ENCODE data around the gene PNPLA2. TPM values are rescaled to one million over a fixed set of nuclear protein-coding genes. Genes with fewer than 3 reads are reported as not detected.

Gene PNPLA2
- total RNA-seq = 10 to 100 TPM; 33.2 to 97.1 (median 69.6) TPM
- long read RNA-seq, partial matches to known transcripts = 2 of 2 reads
- long read RNA-seq, other reads (novel, unspliced or antisense) = 0 of 2 reads

- ATAC-seq (peak in 2 of 4 donors; percentile 1 to 17), DNase-seq (no peak)
- peak within 1 kb of the TSS; percentile 81 to 94 (median 88) for H3K27ac ChIP-seq
- WGBS (ENCODE audit: insufficient coverage, low coverage, low lambda C conversion rate, missing lambda C conversion rate) = 15% methylated on average over 4 of the region's 20 CpGs
- H3K36me3 ChIP-seq = peaks cover 0 to 13% (median 0%) of the 10 kb centered on the region in 4 donors
- intact Hi-C loops (cut with DNase I) = no loop called here
- H3K27me3 ChIP-seq = no peaks in the 10 kb centered on the region
- H3K9me3 ChIP-seq = no peaks in the 10 kb centered on the region
- H3K4me1 ChIP-seq = peaks cover 0 to 26% (median 11%) of the 10 kb centered on the region in 4 donors
- no peak for TF ChIP-seq CTCF (IDR thresholded peaks at IDR 0.05)
- peak; percentile 60 for TF ChIP-seq POLR2A (IDR thresholded peaks at IDR 0.05)
- H3K4me3 ChIP-seq = peak within 1 kb of the TSS; percentile 71 to 99 (median 94)
Observed at GRCh38 chr11:818396-819128, at the start of gene PNPLA2. TSS of gene PNPLA2 (plus strand) at chr11:818914. CDS start at chr11:819719, 805 bp downstream.

GRCh38 chr11:769887-770641 is 48.6 kb upstream of the PNPLA2 start:
- no peak overlapping the region for H3K27ac ChIP-seq
- no peaks in the 10 kb centered on the region for H3K4me1 ChIP-seq
- H3K9me3 ChIP-seq = no peaks in the 10 kb centered on the region
- H3K4me3 ChIP-seq = no peak overlapping the region
- H3K36me3 ChIP-seq = peaks cover 0 to 34% (median 7%) of the 10 kb centered on the region in 4 donors
- no peak for ATAC-seq
- no peaks in the 10 kb centered on the region for H3K27me3 ChIP-seq
- TF ChIP-seq CTCF (IDR thresholded peaks at IDR 0.05) = no peak
- TF ChIP-seq POLR2A (IDR thresholded peaks at IDR 0.05) = no peak
- WGBS (ENCODE audit: insufficient coverage, low coverage, low lambda C conversion rate, missing lambda C conversion rate) = 96% methylated on average over 4 of the region's 23 CpGs
- intact Hi-C loops (cut with DNase I) = no loop called here
- no peak for DNase-seq

DNA sequence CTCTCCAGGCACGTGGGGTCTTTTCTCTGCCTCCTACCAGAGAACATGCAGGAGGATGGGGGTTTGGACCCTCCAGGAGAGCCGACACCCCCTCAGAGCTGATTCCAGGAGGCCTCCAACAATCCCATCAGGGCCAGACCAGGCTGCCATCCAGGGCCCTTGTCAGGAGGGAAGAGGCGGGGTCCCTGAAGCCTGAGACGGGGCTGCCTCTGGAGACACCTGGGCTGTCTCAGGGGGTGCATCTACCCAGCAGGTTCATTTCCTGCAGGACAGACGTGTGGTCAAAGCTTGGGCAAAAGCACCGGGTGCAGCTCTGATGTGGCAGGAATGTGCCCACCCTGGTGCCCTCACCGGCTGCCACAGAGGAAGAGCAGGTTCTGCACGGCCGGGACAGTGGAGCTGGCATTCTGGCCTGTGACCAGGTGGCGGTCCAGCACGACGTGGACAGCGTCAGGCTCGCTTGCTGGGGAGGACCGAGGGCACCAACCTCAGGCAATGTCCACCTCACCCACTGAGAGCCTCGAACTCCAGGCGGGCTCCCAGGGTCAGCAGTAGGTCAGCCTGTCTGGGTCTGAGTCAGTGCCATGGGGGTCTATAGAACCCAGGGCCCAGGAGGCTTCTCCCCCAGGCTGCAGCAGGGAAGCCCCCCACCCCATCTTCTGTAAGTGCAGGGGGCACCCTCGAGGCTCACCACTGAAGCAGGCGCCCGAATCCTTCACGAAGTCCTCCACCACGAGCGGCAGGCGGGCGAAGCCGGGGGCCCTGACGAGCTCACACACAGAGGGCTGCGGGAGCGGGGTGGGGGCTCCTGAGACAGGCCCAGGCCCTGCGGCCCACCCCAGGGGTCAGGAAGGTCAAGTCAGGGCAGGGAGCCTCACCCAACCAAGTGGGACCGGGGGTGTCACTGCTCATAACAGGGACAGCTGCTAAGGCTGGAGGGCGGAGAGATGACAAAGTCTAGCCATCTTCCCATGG is 47.8 kb upstream of the PNPLA2 start:
- WGBS (ENCODE audit: insufficient coverage, low coverage, low lambda C conversion rate, missing lambda C conversion rate) = 100% methylated on average over 1 of the region's 32 CpGs
- ATAC-seq (no peak), DNase-seq (no peak)

More for the DNA sequence above, 47.8 kb upstream of the PNPLA2 start:
- no peak overlapping the region for H3K27ac ChIP-seq
- peaks cover 0 to under 1% (median 0%) of the 10 kb centered on the region in 4 donors for H3K4me1 ChIP-seq
- H3K9me3 ChIP-seq = no peaks in the 10 kb centered on the region
- H3K4me3 ChIP-seq = no peak overlapping the region
- TF ChIP-seq POLR2A (IDR thresholded peaks at IDR 0.05) (no peak), CTCF (IDR thresholded peaks at IDR 0.05) (no peak)
- intact Hi-C loops (cut with DNase I) = no loop called here
- peaks cover 0 to 30% (median 6%) of the 10 kb centered on the region in 4 donors for H3K36me3 ChIP-seq
- no peaks in the 10 kb centered on the region for H3K27me3 ChIP-seq
